Transverse colon (tissue), 4 donors: ENCODE measurements around the gene TIMM10B. TPM values are rescaled to one million over a fixed set of nuclear protein-coding genes. Genes with fewer than 3 reads are reported as not detected.

Experiments
- DNase-seq: peaks from one replicate; pipeline ENCODE4 v3.0.0-alpha.2; 2019
- H3K27ac ChIP-seq, 4 donors: fragments of 200-600 bp; sonication (generic); 2 replicates each; pipeline ENCODE4 v1.5.1; 2016 to 2018; ENCODE audit warnings: inconsistent platforms in 4 of 4
- H3K27me3 ChIP-seq: fragments of 200-600 bp; sonication (generic); 2 replicates; pipeline ENCODE4 v1.5.1; 2017; ENCODE audit warnings: inconsistent platforms
- H3K36me3 ChIP-seq, 4 donors: fragments of 200-600 bp; sonication (generic); 2 replicates each; pipeline ENCODE4 v1.5.1; 2017 to 2019; ENCODE audit warnings: inconsistent platforms in 4 of 4
- H3K4me1 ChIP-seq, 4 donors: fragments of 200-600 bp; sonication (generic); 2 replicates each; pipeline ENCODE4 v1.5.1; 2017 to 2020; ENCODE audit warnings: inconsistent platforms in 4 of 4
- H3K4me3 ChIP-seq, 4 donors: fragments of 200-600 bp; sonication (generic); 1 replicate in 1 of 4; 2 replicates in 3 of 4; pipeline versions ENCODE4 v1.5.1 to v1.6.1; 2017 to 2019; ENCODE audit warnings: inconsistent platforms in 4 of 4
- H3K9me3 ChIP-seq, 2 donors: fragments of 200-600 bp; sonication (generic); 2 replicates each; pipeline ENCODE4 v1.5.1; 2017 to 2019; ENCODE audit warnings: inconsistent platforms in 2 of 2
- EP300 ChIP-seq: sonication (generic); formaldehyde crosslinking; IDR thresholded peaks from one replicate; pipeline ENCODE4 v1.6.1; 2017; ENCODE audit warnings: antibody characterized with exemption, low read depth
- POLR2A ChIP-seq: fragments of 450-650 bp; IDR thresholded peaks from one replicate; pipeline ENCODE4 v1.6.1; 2016; ENCODE audit warnings: antibody characterized with exemption, mild to moderate bottlenecking, moderate library complexity
- POLR2AphosphoS5 ChIP-seq, 3 donors: sonication (generic); formaldehyde crosslinking; IDR thresholded peaks; one replicate each; pipeline ENCODE4 v1.6.1; 2016; ENCODE audit warnings: antibody characterized with exemption in 3 of 3
- WGBS, 2 donors: methylation state at CpG; one replicate each; pipeline ENCODE4 v1.1.5; 2018; ENCODE audit warnings: low coverage in 1 of 2; 5-methylcytosine and 5-hydroxymethylcytosine counted together
- in situ Hi-C, 4 donors: fragments of 200-750 bp; cut with MboI; loops; one replicate each; pipeline versions ENCODE4 v1.15.0 to v1.15.1; 2017; ENCODE audit warnings: low sequenced_read_pairs in 3 of 4, low pct_ligation_motif_present in 1 of 4, low pct_unique_long_range_greater_than_20kb in 1 of 4
- intact Hi-C: fragments of 100-400 bp; cut with DNase I; formaldehyde crosslinking; loops from one replicate; pipeline ENCODE4 v1.15.1; 2023; ENCODE audit warnings: low total_unique reads
- total RNA-seq, 4 donors: library from RNA; depleted of rRNA; stranded (reverse); fragments of >200 nt; gene quantifications; one replicate each; pipeline ENCODE4 v1.1.0, GENCODE V29; 2016
- TF ChIP-seq, protein P1 (sequence below), 5 experiments: fragments of 200-600 bp in 3 of 5; fragments of 450-650 bp in 2 of 5; sonication (generic) in 3 of 5; IDR thresholded peaks; 1 replicate in 2 of 5; 2 replicates in 3 of 5; pipeline ENCODE4 v1.5.1; 2016 to 2017; ENCODE audit warnings: antibody characterized with exemption in 5 of 5, inconsistent platforms in 3 of 5, mild to moderate bottlenecking in 2 of 5, moderate library complexity in 1 of 5

The TIMM10B gene
- total RNA-seq, 4 donors from 2014 or later: 19.1 to 40.2 (median 30.3) TPM

DNA sequence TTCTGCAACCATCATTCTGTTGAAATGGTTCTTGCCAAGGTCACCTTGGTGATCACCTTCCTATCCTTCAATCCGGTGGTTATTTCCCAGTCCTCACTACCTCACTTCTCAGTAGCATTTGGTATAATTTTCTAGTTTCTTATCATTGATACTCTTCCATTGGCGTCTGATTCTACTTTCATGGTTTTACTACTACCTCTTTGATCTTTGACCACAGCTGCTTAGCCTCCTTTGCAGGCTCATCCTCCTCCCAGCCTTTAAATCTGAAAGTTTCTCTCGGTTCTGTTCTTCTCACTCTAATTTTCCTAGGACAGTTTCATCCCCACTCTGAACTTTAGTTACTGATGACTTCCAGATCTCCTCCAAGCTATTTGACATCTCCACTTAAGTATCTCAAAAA, 5.0 kb downstream of the TIMM10B start:
- H3K27me3 ChIP-seq: no peaks in the 10 kb centered on the region
- WGBS, 2 donors: 52 to 54% methylated on average over 3 of the region's 3 CpGs
- no peaks in the 10 kb centered on the region for H3K36me3 ChIP-seq
- H3K27ac ChIP-seq: peak overlapping the region in 2 of 4 donors; percentile 29 to 36
- in situ Hi-C loops: loop anchor here in 1 of 4 donors (10.0 kb wide), 1 partner anchor 251 kb away; the partner anchor contains the start of genes CNGA4 and FHIP1B
- H3K9me3 ChIP-seq: no peaks in the 10 kb centered on the region
- TF ChIP-seq POLR2AphosphoS5 (IDR thresholded peaks at IDR 0.05) (no peak), POLR2A (no peak), EP300 (no peak)
- TF ChIP-seq, protein P1, sequence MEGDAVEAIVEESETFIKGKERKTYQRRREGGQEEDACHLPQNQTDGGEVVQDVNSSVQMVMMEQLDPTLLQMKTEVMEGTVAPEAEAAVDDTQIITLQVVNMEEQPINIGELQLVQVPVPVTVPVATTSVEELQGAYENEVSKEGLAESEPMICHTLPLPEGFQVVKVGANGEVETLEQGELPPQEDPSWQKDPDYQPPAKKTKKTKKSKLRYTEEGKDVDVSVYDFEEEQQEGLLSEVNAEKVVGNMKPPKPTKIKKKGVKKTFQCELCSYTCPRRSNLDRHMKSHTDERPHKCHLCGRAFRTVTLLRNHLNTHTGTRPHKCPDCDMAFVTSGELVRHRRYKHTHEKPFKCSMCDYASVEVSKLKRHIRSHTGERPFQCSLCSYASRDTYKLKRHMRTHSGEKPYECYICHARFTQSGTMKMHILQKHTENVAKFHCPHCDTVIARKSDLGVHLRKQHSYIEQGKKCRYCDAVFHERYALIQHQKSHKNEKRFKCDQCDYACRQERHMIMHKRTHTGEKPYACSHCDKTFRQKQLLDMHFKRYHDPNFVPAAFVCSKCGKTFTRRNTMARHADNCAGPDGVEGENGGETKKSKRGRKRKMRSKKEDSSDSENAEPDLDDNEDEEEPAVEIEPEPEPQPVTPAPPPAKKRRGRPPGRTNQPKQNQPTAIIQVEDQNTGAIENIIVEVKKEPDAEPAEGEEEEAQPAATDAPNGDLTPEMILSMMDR (IDR thresholded peaks at IDR 0.05): no peak
- intact Hi-C loops: no loop called here
- no peak overlapping the region for H3K4me3 ChIP-seq
- DNase-seq: no peak
- H3K4me1 ChIP-seq: peaks cover 13 to 63% (median 37%) of the 10 kb centered on the region in 4 donors

DNA sequence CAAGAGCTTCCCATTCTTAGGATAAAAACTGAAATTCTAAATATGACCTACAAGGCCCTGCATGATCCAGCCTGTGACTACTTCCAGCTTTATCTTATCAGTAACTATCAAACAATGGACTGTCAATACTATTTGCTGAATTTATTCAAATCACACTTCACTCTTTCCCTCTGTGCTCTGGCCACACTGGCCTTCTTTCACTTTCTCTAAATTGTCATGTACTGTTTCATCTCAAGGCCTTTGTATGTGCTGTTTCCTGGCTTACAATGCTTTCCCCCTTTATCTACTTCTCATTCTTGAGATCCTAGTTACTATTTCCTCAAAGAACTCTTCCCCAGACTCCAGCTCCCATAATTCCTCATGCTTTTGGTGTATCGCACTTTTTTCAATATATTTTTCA, 5.6 kb downstream of the TIMM10B start:
- Histone ChIP-seq H3K9me3 (no peaks in the 10 kb centered on the region), H3K4me3 (no peak overlapping the region), H3K4me1 (peaks cover 13 to 62% (median 35%) of the 10 kb centered on the region in 4 donors), H3K27me3 (no peaks in the 10 kb centered on the region), H3K27ac (peak overlapping the region; percentile 2 to 79 (median 32)), H3K36me3 (no peaks in the 10 kb centered on the region)
- in situ Hi-C loops: loop anchor here in 1 of 4 donors (10.0 kb wide), 1 partner anchor 252 kb away; the partner anchor contains the start of genes CNGA4 and FHIP1B
- intact Hi-C loops: no loop called here
- DNase-seq: no peak
- TF ChIP-seq EP300 (no peak), POLR2AphosphoS5 (IDR thresholded peaks at IDR 0.05) (no peak), POLR2A (no peak)
- TF ChIP-seq, protein P1 (IDR thresholded peaks at IDR 0.05): no peak
- WGBS, 2 donors: 68 to 88% methylated on average over 1 of the region's 1 CpG

DNA sequence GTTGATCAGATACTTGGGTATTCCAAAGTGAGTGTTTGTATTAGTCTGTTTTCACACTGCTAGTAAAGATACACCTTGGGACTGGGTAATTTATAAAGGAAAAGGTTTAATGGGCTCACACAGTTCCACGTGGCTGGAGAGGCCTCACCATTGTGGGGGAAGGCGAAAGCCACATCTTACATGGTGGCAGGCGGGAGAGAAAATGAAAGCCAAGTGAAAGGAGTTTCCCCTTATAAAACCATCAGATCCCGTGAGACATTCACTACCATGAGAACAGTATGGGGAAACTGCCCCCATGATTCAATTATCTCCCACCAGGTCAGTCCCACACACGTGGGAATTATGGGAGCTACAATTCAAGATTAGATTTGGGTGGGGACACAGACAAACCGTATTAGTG, 7.0 kb downstream of the TIMM10B start:
- 79% methylated on average over 6 of the region's 6 CpGs; no CpG with 5 or more reads in 1 of the 2 donors for WGBS, 2 donors
- Histone ChIP-seq H3K4me3 (no peak overlapping the region), H3K9me3 (no peaks in the 10 kb centered on the region), H3K27me3 (no peaks in the 10 kb centered on the region), H3K4me1 (peaks cover 2 to 48% (median 23%) of the 10 kb centered on the region in 4 donors), H3K27ac (peak overlapping the region in 3 of 4 donors; percentile 27 to 79 (median 63)), H3K36me3 (peaks cover 0 to 6% (median 0%) of the 10 kb centered on the region in 4 donors)
- in situ Hi-C loops (loop anchor here in 1 of 4 donors (10.0 kb wide), 1 partner anchor 254 kb away; the partner anchor contains the start of genes CNGA4 and FHIP1B), intact Hi-C loops (no loop called here)
- TF ChIP-seq, protein P1 (IDR thresholded peaks at IDR 0.05): no peak
- TF ChIP-seq EP300 (no peak), POLR2AphosphoS5 (IDR thresholded peaks at IDR 0.05) (no peak), POLR2A (no peak)
- DNase-seq: no peak

DNA sequence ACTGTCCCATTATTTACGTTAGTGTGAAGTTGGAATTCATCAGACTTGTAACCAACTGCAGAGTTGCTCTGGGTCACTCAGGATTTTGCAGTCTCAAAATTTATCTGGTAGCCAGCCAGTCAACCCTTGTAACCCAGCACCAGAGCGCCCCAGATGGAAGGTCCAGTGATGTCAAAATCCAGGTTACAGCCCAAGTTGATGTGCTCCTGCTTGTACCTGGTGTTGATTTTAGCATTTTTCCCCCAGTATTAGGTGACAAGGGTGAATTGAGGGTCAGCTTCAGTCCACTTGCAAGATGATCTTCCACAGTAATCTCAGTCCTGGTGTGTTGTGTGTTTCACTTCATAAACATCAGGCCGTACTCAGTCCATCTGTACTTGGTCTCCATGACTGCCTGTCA, 7.5 kb downstream of the TIMM10B start:
- H3K4me1 ChIP-seq: peaks cover 0 to 43% (median 21%) of the 10 kb centered on the region in 4 donors
- peaks cover 0 to 6% (median 0%) of the 10 kb centered on the region in 4 donors for H3K36me3 ChIP-seq
- no peak for DNase-seq
- H3K27me3 ChIP-seq: no peaks in the 10 kb centered on the region
- no peaks in the 10 kb centered on the region for H3K9me3 ChIP-seq
- in situ Hi-C loops: loop anchor here in 1 of 4 donors (10.0 kb wide), 1 partner anchor 254 kb away; the partner anchor contains the start of genes CNGA4 and FHIP1B
- no peak overlapping the region for H3K4me3 ChIP-seq
- 60 to 87% methylated on average over 1 to 3 of the region's 3 CpGs for WGBS, 2 donors
- peak overlapping the region; percentile 27 to 79 (median 56) for H3K27ac ChIP-seq
- TF ChIP-seq, protein P1 (IDR thresholded peaks at IDR 0.05): no peak
- no peak for TF ChIP-seq POLR2A
- no peak for TF ChIP-seq EP300
- TF ChIP-seq POLR2AphosphoS5 (IDR thresholded peaks at IDR 0.05): no peak
- intact Hi-C loops: no loop called here
